Progenitor cell of endocrine pancreas (in vitro differentiated cells): Measurements from ENCODE around the gene PTK6. TPM values are rescaled to one million over a fixed set of nuclear protein-coding genes. Genes with fewer than 3 reads are reported as not detected.

ENCODE experiments used
- DNase-seq: peaks from one replicate; pipeline ENCODE4 v3.0.0; 2021; ENCODE audit warnings: low spot score; ENCODE audit not compliant: unreplicated experiment
- H3K27ac Mint-ChIP-seq: 2 replicates; pipeline ENCODE4 v1.8.0; 2021; ENCODE audit warnings: mild to moderate bottlenecking, moderate library complexity, mixed read lengths
- H3K27me3 Mint-ChIP-seq: 2 replicates; pipeline ENCODE4 v1.8.0; 2021; ENCODE audit warnings: mixed read lengths
- H3K36me3 Mint-ChIP-seq: 2 replicates; pipeline ENCODE4 v1.8.0; 2022; ENCODE audit warnings: mixed read lengths; ENCODE audit not compliant: insufficient read depth
- H3K4me1 Mint-ChIP-seq: 2 replicates; pipeline ENCODE4 v1.8.0; 2021; ENCODE audit warnings: low read depth, mixed read lengths
- H3K4me3 Mint-ChIP-seq: 2 replicates; pipeline ENCODE4 v1.8.0; 2021; ENCODE audit warnings: low read depth, mild to moderate bottlenecking, moderate library complexity, mixed read lengths
- H3K9me3 Mint-ChIP-seq: 2 replicates; pipeline ENCODE4 v1.8.0; 2021; ENCODE audit warnings: low read depth, mixed read lengths
- long read RNA-seq: library from polyadenylated mRNA; unstranded; transcript quantifications from one replicate; pipeline ENCODE4 v2.0.0, GENCODE V29; 2020
- total RNA-seq: library from RNA; stranded (reverse); gene quantifications from 2 replicates; pipeline ENCODE4 v1.2.1, GENCODE V29; 2021
- TF ChIP-seq, protein P1 (sequence below): fragments of 200-600 bp; sonication (generic); IDR thresholded peaks from one replicate; pipeline ENCODE4 v1.5.0; 2021; ENCODE audit warnings: antibody characterized with exemption, mild to moderate bottlenecking; ENCODE audit not compliant: unreplicated experiment

Gene PTK6
- total RNA-seq: 0.29 and 0.31 TPM in 2 replicates
- long read RNA-seq: 0 reads

DNA sequence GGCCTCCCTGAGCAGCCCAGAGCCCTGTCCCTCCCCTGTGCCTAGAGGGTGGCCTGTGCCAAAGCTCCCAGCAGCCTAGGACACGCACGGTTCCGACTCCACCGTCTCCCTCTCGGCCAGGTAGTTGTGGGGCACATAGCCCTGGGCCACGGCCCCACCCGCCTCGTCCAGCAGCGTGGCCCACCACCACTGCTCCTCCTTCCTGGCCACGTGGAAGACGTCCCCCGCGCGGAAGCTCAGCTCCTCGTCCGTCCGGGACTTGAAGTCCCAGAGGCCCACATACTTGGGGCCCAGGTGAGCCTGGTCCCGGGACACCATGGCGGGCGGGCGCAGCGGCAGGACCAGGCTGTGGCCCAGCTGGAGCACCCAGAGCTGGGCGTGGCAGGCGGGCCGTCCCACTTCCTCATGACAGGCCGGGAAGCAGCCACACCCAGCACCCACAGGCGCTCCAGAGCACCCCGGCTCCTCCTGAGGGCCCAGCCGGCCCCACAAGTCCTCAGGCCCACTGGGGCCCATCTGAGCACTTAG, at the start of gene PTK6:
Gene PTK6, minus strand, starts transcription at position 380 of the 528 bp plus-strand sequence. Its CDS starts 62 bp downstream, at position 318.
- no peaks in the 10 kb centered on the region for H3K27me3 Mint-ChIP-seq
- peaks cover 3% of the 10 kb centered on the region for H3K4me1 Mint-ChIP-seq
- DNase-seq: no peak
- TF ChIP-seq, protein P1, sequence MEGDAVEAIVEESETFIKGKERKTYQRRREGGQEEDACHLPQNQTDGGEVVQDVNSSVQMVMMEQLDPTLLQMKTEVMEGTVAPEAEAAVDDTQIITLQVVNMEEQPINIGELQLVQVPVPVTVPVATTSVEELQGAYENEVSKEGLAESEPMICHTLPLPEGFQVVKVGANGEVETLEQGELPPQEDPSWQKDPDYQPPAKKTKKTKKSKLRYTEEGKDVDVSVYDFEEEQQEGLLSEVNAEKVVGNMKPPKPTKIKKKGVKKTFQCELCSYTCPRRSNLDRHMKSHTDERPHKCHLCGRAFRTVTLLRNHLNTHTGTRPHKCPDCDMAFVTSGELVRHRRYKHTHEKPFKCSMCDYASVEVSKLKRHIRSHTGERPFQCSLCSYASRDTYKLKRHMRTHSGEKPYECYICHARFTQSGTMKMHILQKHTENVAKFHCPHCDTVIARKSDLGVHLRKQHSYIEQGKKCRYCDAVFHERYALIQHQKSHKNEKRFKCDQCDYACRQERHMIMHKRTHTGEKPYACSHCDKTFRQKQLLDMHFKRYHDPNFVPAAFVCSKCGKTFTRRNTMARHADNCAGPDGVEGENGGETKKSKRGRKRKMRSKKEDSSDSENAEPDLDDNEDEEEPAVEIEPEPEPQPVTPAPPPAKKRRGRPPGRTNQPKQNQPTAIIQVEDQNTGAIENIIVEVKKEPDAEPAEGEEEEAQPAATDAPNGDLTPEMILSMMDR: no peak
- H3K9me3 Mint-ChIP-seq: no peaks in the 10 kb centered on the region
- no peak within 1 kb of the TSS for H3K27ac Mint-ChIP-seq
- no peaks in the 10 kb centered on the region for H3K36me3 Mint-ChIP-seq
- peak within 1 kb of the TSS; percentile 31 for H3K4me3 Mint-ChIP-seq

DNA sequence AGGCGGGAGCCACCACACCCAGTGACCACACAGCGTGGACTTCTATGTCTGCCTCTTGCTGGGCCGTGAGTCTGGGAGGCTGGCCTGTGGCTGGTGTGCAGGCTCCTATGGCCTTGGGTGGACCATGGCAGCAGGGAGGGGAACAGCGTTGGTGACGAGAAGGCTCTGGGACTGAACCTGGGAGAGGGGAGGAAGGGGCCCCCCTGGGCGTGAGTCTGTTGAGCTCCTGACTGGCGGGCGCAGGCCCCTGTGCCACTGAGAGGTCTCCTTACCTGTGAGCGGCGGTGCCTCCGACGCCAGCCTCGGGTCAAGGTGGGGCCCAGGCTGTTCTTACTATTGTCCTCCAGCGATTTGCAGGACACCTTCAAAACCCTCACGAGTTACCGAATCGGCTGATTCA, 49.6 kb upstream of the PTK6 start:
- no peak for DNase-seq
- Mint-ChIP-seq H3K36me3 (peaks cover 7% of the 10 kb centered on the region), H3K27me3 (no peaks in the 10 kb centered on the region), H3K27ac (no peak overlapping the region), H3K4me3 (no peak overlapping the region), H3K4me1 (no peaks in the 10 kb centered on the region), H3K9me3 (no peaks in the 10 kb centered on the region)
- TF ChIP-seq, protein P1: no peak

DNA sequence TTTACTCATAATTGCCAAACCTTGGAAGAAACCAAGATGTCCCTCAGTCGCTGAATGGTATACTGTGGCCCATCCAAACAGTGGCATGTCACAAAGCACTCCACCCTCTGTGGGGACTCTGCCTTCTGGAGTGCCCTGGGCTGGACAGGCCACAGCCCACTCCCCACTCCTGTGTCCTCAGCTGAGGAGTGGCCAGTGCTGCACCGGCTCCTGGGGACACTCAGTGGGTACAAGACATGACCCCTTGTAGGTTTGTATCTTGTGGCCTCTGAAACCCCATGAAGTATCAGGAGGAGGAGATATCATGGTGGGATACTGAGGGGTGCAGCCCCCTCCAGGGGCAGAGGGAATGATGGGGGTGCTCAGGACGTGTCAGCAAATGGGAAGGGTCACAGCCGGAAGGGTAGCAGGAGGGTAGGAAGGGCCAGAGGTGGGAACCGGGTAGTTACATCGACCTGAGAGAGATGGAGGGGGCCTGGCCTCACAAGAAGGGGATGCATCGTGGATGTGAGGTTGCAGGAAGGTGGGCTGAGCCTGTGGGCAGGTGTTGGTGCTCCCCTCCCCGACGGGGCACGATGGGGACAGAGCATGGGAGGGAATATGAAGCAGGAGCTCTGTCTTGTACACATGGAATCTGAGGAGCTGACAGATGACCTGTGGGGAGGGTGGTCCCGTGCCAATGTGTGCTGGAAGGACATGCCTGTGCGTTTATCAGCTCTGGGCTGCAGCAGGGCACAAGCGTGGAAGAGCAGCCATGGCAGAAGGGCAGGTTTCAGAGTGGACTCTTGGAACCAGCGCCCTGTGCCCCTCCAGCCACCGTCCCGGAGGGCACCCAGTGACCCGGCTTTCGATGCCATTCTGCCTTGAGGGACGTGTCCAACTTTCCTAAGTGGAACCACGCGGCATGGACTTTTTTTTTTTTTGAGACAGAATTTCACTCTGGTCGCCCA, 48.7 kb upstream of the PTK6 start:
- DNase-seq: no peak
- peaks cover 5% of the 10 kb centered on the region for H3K36me3 Mint-ChIP-seq
- TF ChIP-seq, protein P1: no peak
- H3K4me3 Mint-ChIP-seq: no peak overlapping the region
- H3K27ac Mint-ChIP-seq: no peak overlapping the region
- no peaks in the 10 kb centered on the region for H3K4me1 Mint-ChIP-seq
- H3K9me3 Mint-ChIP-seq: no peaks in the 10 kb centered on the region
- no peaks in the 10 kb centered on the region for H3K27me3 Mint-ChIP-seq

DNA sequence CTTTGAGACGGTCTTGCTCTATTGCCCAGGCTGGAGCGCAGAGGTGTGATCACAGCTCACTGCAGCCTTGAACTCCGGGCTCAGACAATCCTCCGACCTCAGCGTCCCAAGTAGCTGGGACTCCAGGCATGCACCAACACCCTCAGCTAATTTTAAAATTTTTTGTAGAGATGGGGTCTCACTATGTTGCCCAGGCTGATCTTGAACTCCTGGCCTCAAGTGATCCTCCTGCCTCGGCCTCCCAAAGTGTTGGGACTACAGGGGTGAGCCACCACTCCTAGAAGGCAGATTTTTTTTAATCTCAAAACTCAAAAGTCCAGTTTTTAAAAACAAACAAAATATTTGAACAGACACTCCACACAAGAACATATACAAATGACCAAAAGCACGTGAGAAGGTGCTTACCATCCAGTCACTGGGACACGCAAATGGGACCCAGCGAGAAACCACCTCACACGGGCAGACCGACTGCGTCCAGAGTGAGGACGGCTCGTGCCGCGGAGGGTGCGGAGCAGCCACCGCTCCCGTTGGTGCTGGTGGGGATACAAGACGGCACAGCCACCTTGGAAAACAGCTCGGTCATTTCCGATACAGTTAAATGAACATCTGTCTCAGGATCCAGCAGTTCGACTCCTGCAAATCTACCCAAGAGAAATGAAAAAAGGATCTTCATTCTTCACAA, 45.3 kb upstream of the PTK6 start:
- TF ChIP-seq, protein P1: no peak
- no peak for DNase-seq
- no peak overlapping the region for H3K27ac Mint-ChIP-seq
- no peaks in the 10 kb centered on the region for H3K4me1 Mint-ChIP-seq
- H3K4me3 Mint-ChIP-seq: no peak overlapping the region
- H3K9me3 Mint-ChIP-seq: no peaks in the 10 kb centered on the region
- peaks cover 2% of the 10 kb centered on the region for H3K36me3 Mint-ChIP-seq
- no peaks in the 10 kb centered on the region for H3K27me3 Mint-ChIP-seq

DNA sequence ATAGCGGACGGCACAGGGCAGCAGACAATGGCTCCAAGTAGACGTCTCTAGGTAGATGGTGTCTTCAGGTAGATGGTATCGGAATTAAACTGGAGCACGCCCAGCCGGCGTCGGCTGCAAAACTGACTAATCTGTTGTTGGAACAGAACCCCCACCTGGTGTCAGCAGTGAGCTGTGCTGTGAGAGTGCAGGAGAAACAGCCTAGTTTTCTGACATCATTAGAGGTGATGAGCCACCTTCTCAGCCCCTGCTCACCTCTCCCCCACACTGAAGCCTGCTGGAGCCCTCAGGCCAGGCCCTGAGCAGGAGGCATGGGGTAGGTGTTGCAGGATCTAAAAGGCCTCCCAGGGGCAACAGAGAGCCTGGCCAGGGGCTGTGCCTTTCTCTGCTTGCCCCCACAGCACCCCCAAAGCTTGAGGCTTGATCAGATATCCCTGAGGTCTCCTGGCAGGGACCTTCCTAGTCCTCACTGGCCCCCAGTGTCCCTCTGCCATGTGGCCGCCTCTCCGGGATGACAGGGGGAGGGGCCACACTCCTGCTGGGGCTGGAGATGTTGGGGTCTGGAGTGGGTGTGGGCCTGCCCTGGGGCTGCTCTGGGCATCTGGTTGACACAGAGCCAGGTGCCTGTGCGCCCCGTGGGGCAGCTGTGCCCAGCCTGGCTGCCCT, 43.8 kb upstream of the PTK6 start:
- no peak for DNase-seq

More for the DNA sequence above, 43.8 kb upstream of the PTK6 start:
- Mint-ChIP-seq H3K9me3 (no peaks in the 10 kb centered on the region), H3K4me1 (no peaks in the 10 kb centered on the region), H3K4me3 (no peak overlapping the region), H3K27ac (no peak overlapping the region), H3K27me3 (peaks cover 6% of the 10 kb centered on the region), H3K36me3 (no peaks in the 10 kb centered on the region)
- TF ChIP-seq, protein P1: peak; percentile 45
